Tibial artery (tissue), 4 donors: Measurements from ENCODE around the gene FBXO3.
A peak's percentile ranks its signal among the peaks of the same experiment; 100 is the strongest.

Experiments used
- DNase-seq, 2 donors: peaks; one replicate each; pipeline ENCODE4 v3.0.0-alpha.2; 2019
- H3K27ac ChIP-seq, 2 donors: fragments of 200-600 bp; sonication (generic) in 1 of 2; 1 replicate in 1 of 2; 2 replicates in 1 of 2; pipeline ENCODE4 v1.5.1; 2018 to 2019; ENCODE audit warnings: mild to moderate bottlenecking in 1 of 2
- H3K27me3 ChIP-seq, 2 donors: fragments of 200-600 bp; sonication (generic) in 1 of 2; one replicate each; pipeline versions ENCODE4 v1.5.1 to v1.6.0; 2016 to 2019
- H3K36me3 ChIP-seq, 3 donors: fragments of 200-600 bp; sonication (generic) in 2 of 3; one replicate each; pipeline ENCODE4 v1.5.1; 2016 to 2019; ENCODE audit warnings: mild to moderate bottlenecking in 2 of 3
- H3K4me1 ChIP-seq, 4 donors: fragments of 200-600 bp; sonication (generic) in 2 of 4; 1 replicate in 3 of 4; 2 replicates in 1 of 4; pipeline ENCODE4 v1.5.1; 2016 to 2019
- H3K4me3 ChIP-seq, 2 donors: fragments of 200-600 bp; sonication (generic) in 1 of 2; 1 replicate in 1 of 2; 2 replicates in 1 of 2; pipeline ENCODE4 v1.5.1; 2018 to 2019; ENCODE audit warnings: mild to moderate bottlenecking in 2 of 2
- H3K9me3 ChIP-seq, 3 donors: fragments of 200-600 bp; sonication (generic) in 1 of 3; one replicate each; pipeline ENCODE4 v1.5.1; 2016 to 2019
- intact Hi-C: fragments of 100-400 bp; cut with DNase I; formaldehyde crosslinking; loops from one replicate; pipeline ENCODE4 v1.15.0; 2023; ENCODE audit warnings: low total_unique reads
- TF ChIP-seq, protein P1 (sequence below), 2 experiments: fragments of 200-600 bp in 1 of 2; fragments of 450-650 bp in 1 of 2; IDR thresholded peaks; one replicate each; pipeline ENCODE4 v1.5.1; 2017 to 2019; ENCODE audit warnings: antibody characterized with exemption in 2 of 2, mild to moderate bottlenecking in 1 of 2, moderate library complexity in 1 of 2

Gene FBXO3

GRCh38 chr11:33696931-33697638 is 77.2 kb downstream of the FBXO3 start:
- Histone ChIP-seq H3K27ac (no peak overlapping the region), H3K9me3 (no peaks in the 10 kb centered on the region), H3K4me1 (peaks cover 0 to 32% (median 24%) of the 10 kb centered on the region in 4 donors), H3K27me3 (no peaks in the 10 kb centered on the region), H3K4me3 (no peak overlapping the region), H3K36me3 (no peaks in the 10 kb centered on the region)
- TF ChIP-seq, protein P1, sequence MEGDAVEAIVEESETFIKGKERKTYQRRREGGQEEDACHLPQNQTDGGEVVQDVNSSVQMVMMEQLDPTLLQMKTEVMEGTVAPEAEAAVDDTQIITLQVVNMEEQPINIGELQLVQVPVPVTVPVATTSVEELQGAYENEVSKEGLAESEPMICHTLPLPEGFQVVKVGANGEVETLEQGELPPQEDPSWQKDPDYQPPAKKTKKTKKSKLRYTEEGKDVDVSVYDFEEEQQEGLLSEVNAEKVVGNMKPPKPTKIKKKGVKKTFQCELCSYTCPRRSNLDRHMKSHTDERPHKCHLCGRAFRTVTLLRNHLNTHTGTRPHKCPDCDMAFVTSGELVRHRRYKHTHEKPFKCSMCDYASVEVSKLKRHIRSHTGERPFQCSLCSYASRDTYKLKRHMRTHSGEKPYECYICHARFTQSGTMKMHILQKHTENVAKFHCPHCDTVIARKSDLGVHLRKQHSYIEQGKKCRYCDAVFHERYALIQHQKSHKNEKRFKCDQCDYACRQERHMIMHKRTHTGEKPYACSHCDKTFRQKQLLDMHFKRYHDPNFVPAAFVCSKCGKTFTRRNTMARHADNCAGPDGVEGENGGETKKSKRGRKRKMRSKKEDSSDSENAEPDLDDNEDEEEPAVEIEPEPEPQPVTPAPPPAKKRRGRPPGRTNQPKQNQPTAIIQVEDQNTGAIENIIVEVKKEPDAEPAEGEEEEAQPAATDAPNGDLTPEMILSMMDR (IDR thresholded peaks at IDR 0.05), result no peak
- intact Hi-C loops, result no loop called here
- DNase-seq, result no peak

GRCh38 chr11:33696411-33696810 is 77.9 kb downstream of the FBXO3 start:
- Histone ChIP-seq H3K36me3 (no peaks in the 10 kb centered on the region), H3K4me1 (peaks cover 0 to 32% (median 24%) of the 10 kb centered on the region in 4 donors), H3K9me3 (no peaks in the 10 kb centered on the region), H3K27ac (no peak overlapping the region), H3K27me3 (no peaks in the 10 kb centered on the region), H3K4me3 (no peak overlapping the region)
- TF ChIP-seq, protein P1 (IDR thresholded peaks at IDR 0.05), result no peak
- intact Hi-C loops, result no loop called here
- no peak for DNase-seq

DNA sequence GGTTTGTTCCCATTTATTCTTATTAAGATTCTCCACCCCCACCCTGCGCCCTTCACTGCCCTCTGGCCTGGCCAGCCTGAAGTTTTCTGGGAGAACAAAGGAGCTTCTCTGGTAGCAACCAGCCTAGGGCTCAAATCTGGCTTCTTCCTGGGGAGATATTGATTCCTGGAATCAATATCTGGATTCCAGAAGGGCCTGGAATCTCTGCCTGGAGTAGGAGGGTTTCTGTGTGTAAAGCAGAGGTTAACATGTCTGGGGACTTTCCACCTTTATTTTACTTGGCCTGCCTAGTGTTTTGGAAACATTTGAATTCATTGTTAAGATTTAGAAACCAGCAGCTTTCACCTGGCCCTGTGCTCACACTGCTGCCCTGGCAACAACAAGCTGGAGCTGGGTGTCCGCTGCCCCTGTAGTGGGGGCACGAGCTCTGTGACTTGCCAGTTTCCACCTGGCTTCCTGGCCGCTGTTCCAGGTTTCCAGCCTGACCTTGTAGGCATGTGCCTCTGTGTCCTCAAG is 79.2 kb downstream of the FBXO3 start:
- Histone ChIP-seq H3K9me3 (no peaks in the 10 kb centered on the region), H3K27ac (no peak overlapping the region), H3K27me3 (no peaks in the 10 kb centered on the region), H3K4me1 (peaks cover 0 to 37% (median 29%) of the 10 kb centered on the region in 4 donors), H3K4me3 (no peak overlapping the region), H3K36me3 (no peaks in the 10 kb centered on the region)
- intact Hi-C loops, result no loop called here
- DNase-seq, result peak in 1 of 2 donors; percentile 40
- TF ChIP-seq, protein P1 (IDR thresholded peaks at IDR 0.05), result no peak

GRCh38 chr11:33694346-33695050 is 79.8 kb downstream of the FBXO3 start:
- no peak overlapping the region for H3K27ac ChIP-seq
- no peaks in the 10 kb centered on the region for H3K27me3 ChIP-seq
- no peaks in the 10 kb centered on the region for H3K9me3 ChIP-seq
- H3K4me3 ChIP-seq, result no peak overlapping the region
- no peaks in the 10 kb centered on the region for H3K36me3 ChIP-seq
- intact Hi-C loops, result no loop called here
- no peak for DNase-seq
- TF ChIP-seq, protein P1 (IDR thresholded peaks at IDR 0.05), result no peak
- peaks cover 0 to 41% (median 27%) of the 10 kb centered on the region in 4 donors for H3K4me1 ChIP-seq

DNA sequence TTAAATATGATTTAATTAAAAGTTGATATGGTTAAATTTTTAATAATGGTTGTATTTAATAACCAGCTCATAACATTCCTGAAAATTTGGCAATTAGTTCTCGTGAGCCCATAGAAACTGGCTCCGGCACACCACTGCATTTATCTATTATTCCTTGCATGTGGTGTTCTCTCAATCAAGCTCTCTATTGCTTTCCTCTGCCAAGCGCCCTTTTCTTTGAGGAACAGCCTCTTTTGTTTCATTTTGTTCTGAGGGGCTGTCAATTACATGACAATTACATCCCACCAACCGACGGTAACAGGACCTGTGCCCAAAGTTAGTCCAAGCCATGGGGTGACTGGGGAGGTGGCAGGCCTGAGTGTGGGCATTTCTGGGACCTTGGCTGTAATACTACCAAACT is 81.8 kb downstream of the FBXO3 start:
- Histone ChIP-seq H3K27ac (peak overlapping the region; percentile 71 to 77), H3K9me3 (no peaks in the 10 kb centered on the region), H3K27me3 (no peaks in the 10 kb centered on the region), H3K36me3 (no peaks in the 10 kb centered on the region), H3K4me3 (peak overlapping the region in 1 of 2 donors; percentile 31), H3K4me1 (peaks cover 0 to 42% (median 27%) of the 10 kb centered on the region in 4 donors)
- DNase-seq, result no peak
- TF ChIP-seq, protein P1 (IDR thresholded peaks at IDR 0.05), result no peak
- intact Hi-C loops, result no loop called here
